PFSK-1 (cell line): Measurements from ENCODE around the gene ARMC12.

Source experiments
- FOXP2 ChIP-seq: optimal IDR thresholded peaks from 2 replicates; pipeline ENCODE3; 2011; ENCODE audit warnings: borderline replicate concordance, control low read depth, inconsistent platforms; ENCODE audit not compliant: insufficient read depth; ENCODE audit errors: extremely low read length, extremely low read depth
- POLR2AphosphoS5 ChIP-seq: IDR thresholded peaks from 2 replicates; pipeline ENCODE4 v1.6.1; 2012; ENCODE audit warnings: low read depth, mild to moderate bottlenecking, control low read depth, low read length, moderate library complexity
- SIN3A ChIP-seq: IDR thresholded peaks from 2 replicates; pipeline ENCODE4 v1.6.1; 2012; ENCODE audit warnings: mild to moderate bottlenecking, low read length, moderate library complexity, borderline replicate concordance; ENCODE audit not compliant: insufficient read depth
- TAF1 ChIP-seq: IDR thresholded peaks from 2 replicates; pipeline ENCODE4 v1.6.1; 2012; ENCODE audit warnings: low read length, control low read depth, borderline replicate concordance; ENCODE audit not compliant: insufficient read depth
- TF ChIP-seq, protein P1 (sequence below), 2 experiments: IDR thresholded peaks; 2 replicates each; pipeline versions ENCODE4 v1.6.1 to v1.8.0; 2011 to 2012; ENCODE audit warnings: low read depth in 2 of 2, low read length in 2 of 2, control low read depth in 1 of 2, inconsistent platforms in 1 of 2, mild to moderate bottlenecking in 1 of 2, moderate library complexity in 1 of 2; ENCODE audit not compliant: insufficient read depth in 1 of 2

The ARMC12 gene

DNA sequence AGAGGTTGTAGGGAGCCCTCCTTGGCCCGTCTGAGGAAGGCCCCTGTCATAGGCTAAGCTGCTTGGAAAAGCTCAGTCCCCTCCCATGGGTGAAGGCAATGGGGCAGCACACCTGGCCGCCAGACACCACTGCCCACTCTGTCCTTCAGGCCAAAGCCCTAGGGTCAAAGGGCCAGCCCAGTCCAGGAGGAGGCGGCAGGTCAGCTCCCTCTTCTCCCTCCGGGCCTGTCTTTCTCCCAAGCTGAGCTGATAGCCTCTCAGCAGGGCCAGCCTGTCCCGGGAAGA is 34.5 kb downstream of the ARMC12 start:
- TF ChIP-seq POLR2AphosphoS5 (no peak), SIN3A (no peak), FOXP2 (no peak), TAF1 (no peak)
- TF ChIP-seq, protein P1, sequence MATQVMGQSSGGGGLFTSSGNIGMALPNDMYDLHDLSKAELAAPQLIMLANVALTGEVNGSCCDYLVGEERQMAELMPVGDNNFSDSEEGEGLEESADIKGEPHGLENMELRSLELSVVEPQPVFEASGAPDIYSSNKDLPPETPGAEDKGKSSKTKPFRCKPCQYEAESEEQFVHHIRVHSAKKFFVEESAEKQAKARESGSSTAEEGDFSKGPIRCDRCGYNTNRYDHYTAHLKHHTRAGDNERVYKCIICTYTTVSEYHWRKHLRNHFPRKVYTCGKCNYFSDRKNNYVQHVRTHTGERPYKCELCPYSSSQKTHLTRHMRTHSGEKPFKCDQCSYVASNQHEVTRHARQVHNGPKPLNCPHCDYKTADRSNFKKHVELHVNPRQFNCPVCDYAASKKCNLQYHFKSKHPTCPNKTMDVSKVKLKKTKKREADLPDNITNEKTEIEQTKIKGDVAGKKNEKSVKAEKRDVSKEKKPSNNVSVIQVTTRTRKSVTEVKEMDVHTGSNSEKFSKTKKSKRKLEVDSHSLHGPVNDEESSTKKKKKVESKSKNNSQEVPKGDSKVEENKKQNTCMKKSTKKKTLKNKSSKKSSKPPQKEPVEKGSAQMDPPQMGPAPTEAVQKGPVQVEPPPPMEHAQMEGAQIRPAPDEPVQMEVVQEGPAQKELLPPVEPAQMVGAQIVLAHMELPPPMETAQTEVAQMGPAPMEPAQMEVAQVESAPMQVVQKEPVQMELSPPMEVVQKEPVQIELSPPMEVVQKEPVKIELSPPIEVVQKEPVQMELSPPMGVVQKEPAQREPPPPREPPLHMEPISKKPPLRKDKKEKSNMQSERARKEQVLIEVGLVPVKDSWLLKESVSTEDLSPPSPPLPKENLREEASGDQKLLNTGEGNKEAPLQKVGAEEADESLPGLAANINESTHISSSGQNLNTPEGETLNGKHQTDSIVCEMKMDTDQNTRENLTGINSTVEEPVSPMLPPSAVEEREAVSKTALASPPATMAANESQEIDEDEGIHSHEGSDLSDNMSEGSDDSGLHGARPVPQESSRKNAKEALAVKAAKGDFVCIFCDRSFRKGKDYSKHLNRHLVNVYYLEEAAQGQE (IDR thresholded peaks at IDR 0.05; ENCODE audit: insufficient read depth in 1 of 2, low read depth in 2 of 2, low read length in 2 of 2): no peak

DNA sequence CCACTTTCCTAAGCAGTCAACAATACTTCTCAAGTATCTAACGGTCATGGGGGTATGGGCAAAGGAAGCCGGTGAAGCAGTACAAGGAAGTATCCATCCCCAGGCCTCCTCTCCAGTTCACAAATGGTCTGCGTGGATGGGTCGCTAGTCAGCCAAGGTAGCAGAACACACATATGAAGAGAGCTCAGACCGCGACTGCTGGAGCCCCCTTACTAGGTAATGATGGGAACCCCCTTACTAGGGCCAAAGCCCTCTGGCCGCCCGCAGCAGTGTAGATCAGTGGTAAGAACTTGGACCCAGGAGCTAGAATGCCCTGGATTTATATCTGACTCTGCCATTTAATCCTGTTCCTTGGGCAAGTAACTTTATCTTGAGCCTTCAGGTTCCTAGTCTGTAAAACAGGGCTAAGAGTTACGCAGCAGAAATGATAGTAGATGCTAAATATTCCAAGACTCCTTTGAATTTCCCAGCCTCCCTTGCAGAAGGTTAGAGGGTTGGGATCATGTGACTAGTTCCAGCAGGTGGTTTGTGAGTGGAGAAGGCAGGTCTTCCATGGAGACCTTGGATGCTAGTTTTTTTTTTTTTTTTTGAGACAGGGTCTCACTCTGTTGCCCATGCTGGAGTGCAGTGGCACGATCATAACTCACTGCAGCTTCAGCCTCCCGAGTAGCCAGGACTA is 37.4 kb downstream of the ARMC12 start:
- TF ChIP-seq FOXP2 (no peak), SIN3A (no peak), TAF1 (no peak)

DNA sequence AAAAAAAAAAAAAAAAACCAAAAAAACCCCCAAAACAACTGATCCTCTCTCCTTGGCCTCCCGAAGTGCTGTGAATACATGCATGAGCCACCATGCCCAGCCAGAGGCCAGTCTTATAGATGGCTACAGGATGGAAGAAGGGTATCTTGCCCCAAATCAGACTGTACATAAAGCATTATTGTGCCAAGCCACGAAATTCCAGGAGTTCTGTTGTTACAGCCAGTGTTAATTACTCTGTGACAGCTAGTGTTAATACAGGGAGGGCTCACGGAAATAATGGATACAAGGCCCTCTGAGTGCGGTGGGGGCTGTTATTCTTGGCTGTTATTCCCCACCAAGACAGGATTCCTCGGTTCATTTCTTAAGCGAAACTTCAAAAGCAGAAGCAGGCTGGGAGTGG is 38.2 kb downstream of the ARMC12 start:
- TF ChIP-seq POLR2AphosphoS5 (no peak), FOXP2 (no peak), TAF1 (no peak), SIN3A (no peak)
- TF ChIP-seq, protein P1 (IDR thresholded peaks at IDR 0.05; ENCODE audit: insufficient read depth in 1 of 2, low read depth in 2 of 2, low read length in 2 of 2): no peak

DNA sequence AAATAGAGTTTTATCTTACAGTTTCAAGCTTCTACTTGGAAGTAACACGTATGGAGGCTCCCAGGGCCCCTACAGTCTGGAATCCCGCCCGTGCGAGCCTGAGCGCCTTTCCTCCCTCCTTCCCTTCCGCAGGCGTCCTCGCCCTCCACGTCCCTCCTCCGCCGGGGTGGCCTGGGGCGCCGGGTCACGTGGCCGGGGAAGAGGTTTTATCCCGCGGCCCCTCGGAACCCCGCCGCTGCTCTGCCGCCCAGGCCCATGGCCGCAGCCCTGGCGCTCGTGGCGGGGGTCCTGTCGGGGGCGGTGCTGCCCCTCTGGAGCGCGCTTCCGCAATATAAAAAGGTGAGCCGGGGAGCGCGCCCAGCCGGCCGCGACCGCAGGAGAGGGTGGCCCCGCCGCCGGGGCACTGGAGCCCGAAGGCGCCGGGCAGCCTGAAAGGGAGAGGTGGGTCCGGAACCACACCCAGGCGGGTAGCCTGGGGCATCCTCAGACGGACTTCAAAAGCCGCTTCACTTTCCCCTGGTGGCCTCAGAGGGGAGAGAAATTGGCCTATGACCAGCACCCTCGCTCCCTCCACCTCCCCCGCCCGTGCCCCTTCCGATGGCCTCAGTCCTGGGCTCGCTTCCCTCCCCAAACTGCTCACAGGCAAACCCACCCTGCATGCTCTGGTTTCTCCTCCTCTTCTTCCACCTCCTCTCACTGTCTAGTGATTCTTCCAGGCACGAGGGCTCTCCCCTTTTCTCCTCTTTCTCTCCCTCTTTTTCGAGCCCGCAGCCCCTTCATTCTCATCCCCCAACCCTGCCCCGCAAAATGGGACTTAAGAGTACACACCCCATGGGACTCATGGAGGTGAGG is 39.8 kb downstream of the ARMC12 start, which contains the start of gene CLPSL2:
CLPSL2 (plus strand) TSS at position 235 of the 852 bp plus-strand sequence; CDS start at position 256, 21 bp downstream.
- TF ChIP-seq, protein P1 (IDR thresholded peaks at IDR 0.05; ENCODE audit: insufficient read depth in 1 of 2, low read depth in 2 of 2, low read length in 2 of 2): no peak
- TF ChIP-seq SIN3A: no peak
- no peak for TF ChIP-seq POLR2AphosphoS5
- no peak for TF ChIP-seq FOXP2
- TF ChIP-seq TAF1: no peak

DNA sequence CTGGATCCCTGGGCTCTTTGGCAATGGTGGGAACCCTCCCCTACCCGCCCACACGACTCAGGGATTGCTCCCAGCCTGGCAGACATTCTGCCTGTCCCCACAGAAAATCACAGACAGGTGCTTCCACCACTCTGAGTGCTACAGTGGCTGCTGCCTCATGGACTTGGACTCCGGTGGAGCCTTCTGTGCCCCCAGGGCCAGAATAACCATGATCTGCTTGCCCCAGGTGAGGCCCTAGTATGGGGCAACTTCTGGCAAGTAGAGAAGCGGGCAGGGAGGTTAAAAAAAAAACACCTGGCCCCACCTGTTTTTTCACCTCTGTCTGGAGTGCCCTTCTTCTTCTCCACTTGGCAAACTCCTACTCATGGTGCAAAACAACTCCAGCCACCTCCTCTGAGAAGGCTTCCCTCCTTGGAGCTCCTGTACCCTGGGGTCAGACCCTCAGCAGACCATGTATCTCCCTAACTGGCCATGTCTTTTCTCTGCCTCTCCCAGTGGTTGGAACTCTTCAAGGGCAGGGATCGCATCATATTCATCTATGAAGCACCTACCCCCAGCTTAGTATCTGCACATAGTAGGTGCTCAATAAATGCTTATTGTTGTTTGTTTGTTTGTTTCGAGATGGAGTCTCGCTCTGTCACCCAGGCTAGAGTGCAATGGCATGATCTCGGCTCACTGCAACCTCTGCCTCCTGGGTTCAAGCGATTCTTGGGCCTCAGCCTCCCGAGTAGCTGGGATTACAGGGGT is 40.7 kb downstream of the ARMC12 start:
- TF ChIP-seq TAF1: no peak
- TF ChIP-seq, protein P1 (IDR thresholded peaks at IDR 0.05; ENCODE audit: insufficient read depth in 1 of 2, low read depth in 2 of 2, low read length in 2 of 2): no peak
- no peak for TF ChIP-seq FOXP2
- TF ChIP-seq SIN3A: no peak
- no peak for TF ChIP-seq POLR2AphosphoS5
